SK-N-SH (cell line): ENCODE results near the gene AP1M2. TPM values are rescaled to one million over a fixed set of nuclear protein-coding genes. Genes with fewer than 3 reads are reported as not detected.
A peak's percentile ranks its signal among the peaks of the same experiment; 100 is the strongest.
"Not testable (repeated sequence)": the region's sequence is repeated elsewhere in the genome, so short reads cannot be mapped to it uniquely, and the experiment has no call there.

Experiments used
- CTCF ChIA-PET: fragments of 300-600, 350-600 bp; formaldehyde crosslinking; extraction: SDS; loops from one replicate; lab custom pipeline; 2021; lab: Yijun Ruan, JAX
- POLR2A ChIA-PET: fragments of 350-600 bp; sonication (Branson Sonifier 250); formaldehyde crosslinking; extraction: SDS; loops from one replicate; lab custom pipeline; 2020; ENCODE audit warnings: antibody characterized with exemption, inconsistent platforms; lab: Yijun Ruan, JAX
- DNase-seq: peaks from one replicate; pipeline ENCODE4 v3.0.0; 2012
- H2AFZ ChIP-seq: fragments of 200-600 bp; sonication (generic); 2 replicates; pipeline ENCODE4 v1.8.1; 2016; ENCODE audit warnings: antibody characterized with exemption, mild to moderate bottlenecking, low read depth
- H3F3A ChIP-seq: fragments of 200-600 bp; sonication (generic); replicated peaks from 2 replicates; pipeline ENCODE3; 2016; ENCODE audit warnings: antibody characterized with exemption, mild to moderate bottlenecking; ENCODE audit not compliant: insufficient read depth
- H3K27ac ChIP-seq, 2 experiments: fragments of 200-500 bp in 1 of 2; fragments of 200-600 bp in 1 of 2; sonication (Bioruptor generic) in 1 of 2; sonication (generic), shearing (Covaris generic) in 1 of 2; 2 replicates each; pipeline versions ENCODE4 v1.5.1 to v1.6.1; 2014 to 2016; ENCODE audit warnings: low read depth in 2 of 2, inconsistent platforms in 1 of 2, low read length in 1 of 2, mild to moderate bottlenecking in 1 of 2, mixed read lengths in 1 of 2
- H3K27me3 ChIP-seq: fragments of 200-600 bp; sonication (generic), shearing (Covaris generic); 2 replicates; pipeline ENCODE4 v1.6.1; 2016; ENCODE audit warnings: mixed run types; ENCODE audit not compliant: insufficient read depth
- H3K36me3 ChIP-seq, 2 experiments: fragments of 200-500 bp in 1 of 2; fragments of 200-600 bp in 1 of 2; sonication (Bioruptor generic) in 1 of 2; sonication (generic) in 1 of 2; replicated peaks in 1 of 2; 2 replicates each; pipeline versions ENCODE3 to v1.5.1; 2014 to 2016; ENCODE audit warnings: low read length in 1 of 2, mild to moderate bottlenecking in 1 of 2; ENCODE audit not compliant: insufficient read depth in 2 of 2, control insufficient read depth in 1 of 2
- H3K4me1 ChIP-seq, 2 experiments: fragments of 200-500 bp in 1 of 2; fragments of 200-600 bp in 1 of 2; sonication (Bioruptor generic) in 1 of 2; sonication (generic), shearing (Covaris generic) in 1 of 2; 2 replicates each; pipeline versions ENCODE4 v1.5.1 to v1.6.1; 2014 to 2016; ENCODE audit warnings: low read depth in 1 of 2, low read length in 1 of 2, mixed run types in 1 of 2; ENCODE audit not compliant: insufficient read depth in 2 of 2, control insufficient read depth in 1 of 2
- H3K4me2 ChIP-seq: fragments of 200-600 bp; sonication (generic), shearing (Covaris generic); 2 replicates; pipeline ENCODE4 v1.6.1; 2017; ENCODE audit warnings: mixed run types
- H3K4me3 ChIP-seq, 2 experiments: fragments of 200-500 bp in 1 of 2; fragments of 200-600 bp in 1 of 2; sonication (Bioruptor generic) in 1 of 2; sonication (generic), shearing (Covaris generic) in 1 of 2; 2 replicates each; pipeline versions ENCODE4 v1.5.1 to v1.8.1; 2014 to 2016; ENCODE audit warnings: low read depth in 2 of 2, inconsistent platforms in 1 of 2, low read length in 1 of 2, mild to moderate bottlenecking in 1 of 2, mixed read lengths in 1 of 2, moderate library complexity in 1 of 2
- H3K79me2 ChIP-seq: fragments of 200-600 bp; sonication (generic); 2 replicates; pipeline ENCODE4 v1.8.1; 2017; ENCODE audit warnings: mild to moderate bottlenecking; ENCODE audit not compliant: insufficient read depth
- H3K9ac ChIP-seq: fragments of 200-600 bp; sonication (generic); 2 replicates; pipeline ENCODE4 v1.6.1; 2017; ENCODE audit warnings: mixed run types
- H3K9me2 ChIP-seq: fragments of 200-600 bp; sonication (generic); 2 replicates; pipeline ENCODE4 v1.6.1; 2017; ENCODE audit warnings: mixed run types
- H3K9me3 ChIP-seq: fragments of 200-600 bp; sonication (generic); 2 replicates; pipeline ENCODE4 v1.6.1; 2017; ENCODE audit warnings: mixed run types, mild to moderate bottlenecking, moderate library complexity
- H4K20me1 ChIP-seq: fragments of 200-600 bp; sonication (generic); 2 replicates; pipeline ENCODE4 v1.6.1; 2017; ENCODE audit warnings: mild to moderate bottlenecking, mixed run types; ENCODE audit not compliant: insufficient read depth
- CHD2 ChIP-seq: fragments of 150-350 bp; IDR thresholded peaks from 2 replicates; pipeline ENCODE4 v1.6.1; 2018; ENCODE audit warnings: low read length; ENCODE audit not compliant: partially characterized antibody
- EZH2phosphoT487 ChIP-seq: fragments of 200-600 bp; sonication (generic); IDR thresholded peaks from 2 replicates; pipeline ENCODE4 v1.6.1; 2017; ENCODE audit warnings: low read depth, mixed run types, mild to moderate bottlenecking, antibody characterized with exemption, moderate library complexity, borderline replicate concordance
- MAX ChIP-seq: IDR thresholded peaks from 2 replicates; pipeline ENCODE4 v1.4.0; 2012; ENCODE audit warnings: low read depth
- NRF1 ChIP-seq: IDR thresholded peaks from 2 replicates; pipeline ENCODE4 v1.6.1; 2012; ENCODE audit warnings: low read depth, mild to moderate bottlenecking, low read length
- RAD21 ChIP-seq: IDR thresholded peaks from 2 replicates; pipeline ENCODE4 v1.6.1; 2012; ENCODE audit warnings: mild to moderate bottlenecking, low read length
- TCF12 ChIP-seq: IDR thresholded peaks from 2 replicates; pipeline ENCODE4 v1.4.0; 2012
- WGBS: methylation state at CpG from one replicate; pipeline ENCODE4 v1.1.6; 2017; ENCODE audit warnings: low lambda C conversion rate; 5-methylcytosine and 5-hydroxymethylcytosine counted together
- polyA plus RNA-seq, 3 experiments: library from polyadenylated mRNA; depleted of rRNA; stranded (reverse); fragments of >200 nt; gene quantifications; 2 replicates each; pipeline ENCODE4 v1.2.3, GENCODE V29; 2012
- TF ChIP-seq, protein P1 (sequence below): IDR thresholded peaks from 2 replicates; pipeline ENCODE4 v1.4.0; 2012; ENCODE audit warnings: low read depth, borderline replicate concordance
- TF ChIP-seq, protein P2 (sequence below): IDR thresholded peaks from 2 replicates; pipeline ENCODE4; 2012

Gene AP1M2
- polyA plus RNA-seq, 1 of the 3 experiments (the other 2 are of a cell fraction) = 0.30 TPM

DNA sequence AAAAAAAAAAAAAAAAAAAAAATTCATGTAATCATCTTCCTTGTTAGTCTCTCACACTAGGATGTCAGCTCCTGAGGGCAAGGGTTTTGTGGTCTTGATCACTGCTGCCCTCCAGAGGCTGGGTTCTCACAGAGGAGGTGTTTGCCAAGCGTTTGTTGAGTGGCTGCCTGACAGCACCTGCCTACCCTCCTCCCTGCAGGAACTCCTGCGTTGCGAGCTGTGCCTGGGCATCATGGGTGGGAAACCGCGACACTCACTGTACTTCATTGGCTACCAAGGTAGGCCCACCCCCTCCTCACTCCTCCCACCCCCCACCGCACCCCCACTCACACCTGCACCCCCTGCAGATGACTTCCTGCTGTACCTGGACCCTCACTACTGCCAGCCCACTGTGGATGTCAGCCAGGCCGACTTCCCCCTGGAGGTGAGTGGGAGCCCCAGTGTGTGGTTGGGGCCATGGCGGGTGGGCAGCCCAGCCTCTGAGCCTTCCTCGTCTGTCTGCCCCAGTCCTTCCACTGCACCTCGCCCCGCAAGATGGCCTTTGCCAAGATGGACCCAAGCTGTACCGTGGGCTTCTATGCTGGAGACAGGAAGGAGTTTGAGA lies 35.3 kb downstream of the AP1M2 start:
- DNase-seq = no peak
- Histone ChIP-seq H2AFZ (no peak overlapping the region), H3K9me3 (no peaks in the 10 kb centered on the region), H3K27me3 (no peaks in the 10 kb centered on the region), H4K20me1 (0 out of 2 replicates have a peak, but pooled peaks cover 3% of the 10 kb centered on the region), H3K36me3 (peaks cover 25 to 35% of the 10 kb centered on the region in 2 experiments), H3K79me2 (peaks cover 3% of the 10 kb centered on the region; the same call in 1 of the 2 replicates), H3K4me2 (no peak overlapping the region), H3K27ac (no peak overlapping the region), H3K4me3 (no peak overlapping the region), H3K9me2 (no peaks in the 10 kb centered on the region), H3K9ac (no peak overlapping the region), H3K4me1 (no peaks in the 10 kb centered on the region), H3F3A (peaks cover 13% of the 10 kb centered on the region)
- no peak for TF ChIP-seq NRF1
- TF ChIP-seq RAD21 = 0 out of 2 replicates have a peak, but pooled peaks have one; percentile 10
- TF ChIP-seq CHD2 = no peak
- ChIA-PET CTCF (interaction anchor here (0.8 to 3.9 kb wide), 7 partner anchors 9 to 312 kb away, joined by 3 to 19 read pairs (median 3); partner anchors contain the start of genes ATG4D and KRI1), POLR2A (interaction anchor here (0.7 kb wide), 1 partner anchor 35 kb away, joined by 3 read pairs; the partner anchor contains the start of gene S1PR5)
- WGBS = 93% methylated on average over 11 of the region's 12 CpGs

DNA sequence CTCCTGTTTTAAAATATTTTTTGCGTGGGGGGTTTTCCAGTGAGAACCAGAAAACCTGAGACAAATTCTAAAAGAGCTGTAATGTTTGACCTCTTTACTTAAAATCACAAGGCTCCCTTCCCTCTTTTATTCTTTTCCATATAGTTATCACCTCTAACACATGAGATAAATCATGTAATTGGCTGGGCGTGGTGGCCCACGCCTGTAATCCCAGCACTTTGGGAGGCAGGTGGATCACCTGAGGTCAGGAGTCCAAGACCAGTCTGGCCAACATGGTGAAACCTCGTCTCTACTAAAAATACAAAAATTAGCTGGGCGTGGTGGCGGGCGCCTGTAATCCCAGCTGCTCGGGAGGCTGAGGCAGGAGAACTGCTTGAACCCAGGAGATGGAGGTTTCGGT lies 36.1 kb downstream of the AP1M2 start:
- POLR2A ChIA-PET, H3K4me2 ChIP-seq, H3K9ac ChIP-seq, H3K9me3 ChIP-seq, H2AFZ ChIP-seq, H4K20me1 ChIP-seq, H3K27ac ChIP-seq, DNase-seq, H3K9me2 ChIP-seq, H3K4me1 ChIP-seq, H3K4me3 ChIP-seq, H3K27me3 ChIP-seq, H3K79me2 ChIP-seq: not testable (repeated sequence)
- 95% methylated on average over 7 of the region's 9 CpGs for WGBS
- Histone ChIP-seq H3F3A (peaks cover 13% of the 10 kb centered on the region), H3K36me3 (peaks cover 20 to 35% of the 10 kb centered on the region in 2 experiments)
- CTCF ChIA-PET = interaction anchor here (0.8 to 3.9 kb wide), 4 partner anchors 9 to 313 kb away, joined by 3 to 19 read pairs (median 3); partner anchors contain the start of genes ATG4D and KRI1

- Histone ChIP-seq H3K4me1 (no peaks in the 10 kb centered on the region), H3K9me3 (no peaks in the 10 kb centered on the region), H3K79me2 (peaks cover 13% of the 10 kb centered on the region), H3K9ac (no peak overlapping the region), H3K27me3 (no peaks in the 10 kb centered on the region), H3K9me2 (no peaks in the 10 kb centered on the region), H3K4me2 (no peak overlapping the region), H2AFZ (no peak overlapping the region), H3K36me3 (peaks cover 20 to 30% of the 10 kb centered on the region in 2 experiments), H4K20me1 (0 out of 2 replicates have a peak, but pooled peaks cover 3% of the 10 kb centered on the region), H3K4me3 (no peak overlapping the region), H3K27ac (no peak overlapping the region), H3F3A (peaks cover 13% of the 10 kb centered on the region)
- DNase-seq = no peak
- WGBS = 99% methylated on average over 6 of the region's 6 CpGs
- TF ChIP-seq EZH2phosphoT487 (no peak), MAX (no peak), TCF12 (no peak), NRF1 (no peak)
- TF ChIP-seq, protein P1, sequence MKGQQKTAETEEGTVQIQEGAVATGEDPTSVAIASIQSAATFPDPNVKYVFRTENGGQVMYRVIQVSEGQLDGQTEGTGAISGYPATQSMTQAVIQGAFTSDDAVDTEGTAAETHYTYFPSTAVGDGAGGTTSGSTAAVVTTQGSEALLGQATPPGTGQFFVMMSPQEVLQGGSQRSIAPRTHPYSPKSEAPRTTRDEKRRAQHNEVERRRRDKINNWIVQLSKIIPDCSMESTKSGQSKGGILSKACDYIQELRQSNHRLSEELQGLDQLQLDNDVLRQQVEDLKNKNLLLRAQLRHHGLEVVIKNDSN = no peak
- TF ChIP-seq, protein P2, sequence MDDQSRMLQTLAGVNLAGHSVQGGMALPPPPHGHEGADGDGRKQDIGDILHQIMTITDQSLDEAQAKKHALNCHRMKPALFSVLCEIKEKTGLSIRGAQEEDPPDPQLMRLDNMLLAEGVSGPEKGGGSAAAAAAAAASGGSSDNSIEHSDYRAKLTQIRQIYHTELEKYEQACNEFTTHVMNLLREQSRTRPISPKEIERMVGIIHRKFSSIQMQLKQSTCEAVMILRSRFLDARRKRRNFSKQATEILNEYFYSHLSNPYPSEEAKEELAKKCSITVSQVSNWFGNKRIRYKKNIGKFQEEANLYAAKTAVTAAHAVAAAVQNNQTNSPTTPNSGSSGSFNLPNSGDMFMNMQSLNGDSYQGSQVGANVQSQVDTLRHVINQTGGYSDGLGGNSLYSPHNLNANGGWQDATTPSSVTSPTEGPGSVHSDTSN = no peak
- POLR2A ChIA-PET = no interaction called here
- CTCF ChIA-PET = interaction anchor here (3.9 kb wide), 1 partner anchor 8 kb away, joined by 19 read pairs; the partner anchor contains the start of gene ATG4D
Measured at GRCh38 chr19:10550336-10550735, 36.8 kb downstream of the AP1M2 start.
